Myocyte (in vitro differentiated cells): ENCODE measurements around the gene CCNJ. TPM values are rescaled to one million over a fixed set of nuclear protein-coding genes. Genes with fewer than 3 reads are reported as not detected.
"Not testable (repeated sequence)": the region's sequence is repeated elsewhere in the genome, so short reads cannot be mapped to it uniquely, and the experiment has no call there.

Experiments used
- DNase-seq: peaks from one replicate; pipeline ENCODE4 v3.0.0-alpha.2; 2012; ENCODE audit warnings: low read depth
- polyA plus RNA-seq: library from polyadenylated mRNA; unstranded; fragments of >200 nt; gene quantifications from one replicate; pipeline ENCODE4 v1.2.1, GENCODE V29; 2012; ENCODE audit warnings: missing spikeins
- total RNA-seq: library from RNA; depleted of rRNA; stranded (reverse); fragments of >200 nt; gene quantifications from 2 replicates; pipeline ENCODE4 v1.2.3, GENCODE V29; 2014

The CCNJ gene
- 6.3 and 8.2 TPM in 2 replicates for total RNA-seq
- 2.8 TPM for polyA plus RNA-seq

GRCh38 chr10:96043033-96043892 is at the start of gene CCNJ:
CCNJ (plus strand) TSS chr10:96043583; CDS start chr10:96044394, 811 bp downstream.
- DNase-seq: peak; percentile 92

GRCh38 chr10:95994376-95994775 is 49.0 kb upstream of the CCNJ start:
- not testable (repeated sequence) for DNase-seq

- no peak for DNase-seq
Observed at GRCh38 chr10:95998255-95998784, 45.1 kb upstream of the CCNJ start.

GRCh38 chr10:96013956-96014355 is 29.4 kb upstream of the CCNJ start:
- no peak for DNase-seq

GRCh38 chr10:96014473-96015102 is 28.8 kb upstream of the CCNJ start:
- no peak for DNase-seq

GRCh38 chr10:96017191-96017687 is 26.1 kb upstream of the CCNJ start:
- DNase-seq: peak; percentile 61

- DNase-seq: no peak
Observed at GRCh38 chr10:96021332-96021731, 22.1 kb upstream of the CCNJ start.

GRCh38 chr10:96022739-96023138 is 20.6 kb upstream of the CCNJ start:
- DNase-seq: no peak

GRCh38 chr10:96023168-96023567 is 20.2 kb upstream of the CCNJ start:
- DNase-seq: no peak

- DNase-seq: peak; percentile 22
Observed at GRCh38 chr10:96025566-96025965, 17.8 kb upstream of the CCNJ start.

GRCh38 chr10:96034625-96035024 is 8.8 kb upstream of the CCNJ start:
- no peak for DNase-seq

- peak; percentile 53 for DNase-seq
Observed at GRCh38 chr10:96038476-96039387, 4.7 kb upstream of the CCNJ start.

- no peak for DNase-seq
Observed at GRCh38 chr10:96041146-96041545, 2.2 kb upstream of the CCNJ start.

GRCh38 chr10:96043893-96044715 is 721 bp downstream of the CCNJ start:
- DNase-seq: peak; percentile 70

- DNase-seq: no peak
Observed at GRCh38 chr10:96044736-96045135, 1.4 kb downstream of the CCNJ start.

GRCh38 chr10:96046546-96046945 is 3.2 kb downstream of the CCNJ start:
- no peak for DNase-seq

GRCh38 chr10:96047004-96047649 is 3.7 kb downstream of the CCNJ start:
- DNase-seq: no peak

- DNase-seq: not testable (repeated sequence)
Observed at GRCh38 chr10:96047925-96048324, 4.5 kb downstream of the CCNJ start.

GRCh38 chr10:96049340-96049739 is 6.0 kb downstream of the CCNJ start:
- no peak for DNase-seq

- DNase-seq: no peak
Observed at GRCh38 chr10:96053985-96054384, 10.6 kb downstream of the CCNJ start.
